HepG2 (cell line): ENCODE results near the gene ALG13. TPM values are rescaled to one million over a fixed set of nuclear protein-coding genes. Genes with fewer than 3 reads are reported as not detected.

Experiments
- ATAC-seq: fragments of 200-7000 bp; cut with Tn5 transposase; 3 replicates; pipeline ENCODE4 v1.9.1; 2020; ENCODE audit warnings: mild to moderate bottlenecking, moderate library complexity
- BruUV-seq: library from RNA; stranded (reverse); fragments of 400-500 nt; replicated peaks from 2 replicates; lab custom pipeline; 2021; lab: Mats Ljungman, UMichigan
- CTCF ChIA-PET: fragments of 300-600 bp; formaldehyde crosslinking; extraction: SDS; loops from one replicate; lab custom pipeline; 2021; ENCODE audit warnings: low total read pairs, inconsistent platforms, low intra/inter-chr PET ratio; lab: Yijun Ruan, JAX
- POLR2A ChIA-PET: fragments of 350-600 bp; sonication (Branson Sonifier 250); formaldehyde crosslinking; loops from one replicate; lab custom pipeline; 2020; ENCODE audit warnings: antibody characterized with exemption, inconsistent platforms; lab: Yijun Ruan, JAX
- DNase-seq: peaks from one replicate; pipeline ENCODE4 v3.0.0-alpha.2; 2015; ENCODE audit warnings: low spot score
- FAIRE-seq: peaks from 3 replicates; lab custom pipeline; 2011; peaks lifted over from hg19 to GRCh38; lab: Jason Lieb, UNC
- H2AFZ ChIP-seq: one replicate; pipeline ENCODE4 v1.6.1; 2011; ENCODE audit warnings: low read length, inconsistent platforms
- H3K27ac ChIP-seq: fragments of 300-600 bp; 3 replicates; pipeline ENCODE4 v1.8.0; 2011; ENCODE audit warnings: mixed run types, mild to moderate bottlenecking, mixed read lengths, low read length, inconsistent platforms; ENCODE audit not compliant: insufficient read depth; ENCODE audit errors: extremely low read length
- H3K27me3 ChIP-seq, 2 experiments: fragments of 200-600 bp in 1 of 2; 2 replicates in 1 of 2; 3 replicates in 1 of 2; pipeline versions ENCODE4 v1.6.0 to v1.8.0; 2011; ENCODE audit warnings: low read length in 2 of 2, mild to moderate bottlenecking in 2 of 2, moderate library complexity in 2 of 2, inconsistent platforms in 1 of 2; ENCODE audit not compliant: insufficient read depth in 2 of 2, control insufficient read depth in 1 of 2
- H3K36me3 ChIP-seq, 2 experiments: fragments of 200-600 bp in 1 of 2; replicated peaks in 1 of 2; 2 replicates in 1 of 2; 3 replicates in 1 of 2; pipeline versions ENCODE4 v1.5.1 to v1.8.0; 2011; ENCODE audit warnings: low read length in 2 of 2, inconsistent platforms in 1 of 2; ENCODE audit not compliant: insufficient read depth in 2 of 2, control insufficient read depth in 1 of 2
- H3K4me1 ChIP-seq: 2 replicates; pipeline ENCODE4 v1.5.1; 2012; ENCODE audit warnings: low read length, inconsistent platforms; ENCODE audit not compliant: insufficient read depth
- H3K4me2 ChIP-seq: 2 replicates; pipeline ENCODE4 v1.6.0; 2011; ENCODE audit warnings: low read depth, low read length, inconsistent platforms
- H3K4me3 ChIP-seq, 3 experiments: fragments of 200-600 bp in 1 of 3; sonication (generic), shearing (Covaris generic) in 1 of 3; replicated peaks in 1 of 3; 2 replicates each; pipeline ENCODE4 v1.5.1; 2011 to 2016; ENCODE audit warnings: low read length in 3 of 3, inconsistent platforms in 2 of 3, low read depth in 2 of 3, mild to moderate bottlenecking in 2 of 3, control low read depth in 1 of 3, mixed read lengths in 1 of 3; ENCODE audit not compliant: insufficient read depth in 1 of 3
- H3K79me2 ChIP-seq: one replicate; pipeline ENCODE4 v1.6.1; 2011; ENCODE audit warnings: low read length, inconsistent platforms; ENCODE audit not compliant: insufficient read depth
- H3K9ac ChIP-seq: 2 replicates; pipeline ENCODE4 v1.6.0; 2011; ENCODE audit warnings: mild to moderate bottlenecking, low read depth, low read length, inconsistent platforms; ENCODE audit not compliant: insufficient read depth
- H3K9me3 ChIP-seq: 2 replicates; pipeline ENCODE4 v1.5.1; 2012; ENCODE audit warnings: mild to moderate bottlenecking, low read length
- H4K20me1 ChIP-seq: 2 replicates; pipeline ENCODE4 v1.6.0; 2011; ENCODE audit warnings: inconsistent platforms, mild to moderate bottlenecking, low read length, moderate library complexity; ENCODE audit not compliant: insufficient read depth
- CBX1 ChIP-seq: IDR thresholded peaks from one replicate; pipeline ENCODE4 v1.6.1; 2016; ENCODE audit warnings: antibody characterized with exemption, low read depth
- CEBPB ChIP-seq: IDR thresholded peaks from 2 replicates; pipeline ENCODE4 v1.6.1; 2011; ENCODE audit warnings: low read depth, low read length, improper control_type of control experiment, borderline replicate concordance
- FOXP1 ChIP-seq, 2 experiments: fragments of 450-650 bp in 1 of 2; IDR thresholded peaks; 2 replicates each; pipeline ENCODE4 v1.6.1; 2017 to 2018; ENCODE audit warnings: antibody characterized with exemption in 1 of 2
- KLF15 ChIP-seq: sonication (generic); formaldehyde crosslinking; IDR thresholded peaks from 2 replicates; pipeline ENCODE4 v1.8.1; 2023; ENCODE audit warnings: borderline replicate concordance, mild to moderate bottlenecking, inconsistent platforms, missing genetic modification reagents, mixed read lengths
- MAFG ChIP-seq: sonication (generic); formaldehyde crosslinking; IDR thresholded peaks from 2 replicates; pipeline ENCODE4 v1.5.1; 2020; ENCODE audit warnings: mild to moderate bottlenecking, missing genetic modification reagents
- PAWR ChIP-seq: sonication (generic); formaldehyde crosslinking; IDR thresholded peaks from 2 replicates; pipeline ENCODE4 v1.4.0; 2020; ENCODE audit warnings: missing genetic modification reagents, mild to moderate bottlenecking, borderline replicate concordance
- POLR2G ChIP-seq: fragments of 200-400 bp; formaldehyde crosslinking; IDR thresholded peaks from 2 replicates; pipeline ENCODE4 v1.6.1; 2018; ENCODE audit warnings: mild to moderate bottlenecking, low read depth, low read length, moderate library complexity
- TEAD2 ChIP-seq: sonication (generic); formaldehyde crosslinking; IDR thresholded peaks from 2 replicates; pipeline ENCODE4 v1.9.0; 2021; ENCODE audit warnings: missing genetic modification reagents
- ZNF260 ChIP-seq: sonication (generic); formaldehyde crosslinking; IDR thresholded peaks from 2 replicates; pipeline ENCODE4 v1.4.0; 2020; ENCODE audit warnings: missing genetic modification reagents, low read depth, mild to moderate bottlenecking, borderline replicate concordance
- WGBS: methylation state at CpG from one replicate; pipeline ENCODE4 v1.1.6; 2017; ENCODE audit warnings: low lambda C conversion rate; 5-methylcytosine and 5-hydroxymethylcytosine counted together
- in situ Hi-C: cut with HindIII; loops from 2 replicates; pipeline ENCODE4 v1.10.0; 2017; ENCODE audit warnings: low pct_unique_long_range_greater_than_20kb; ENCODE audit not compliant: extremely low pct_ligation_motif_present
- intact Hi-C: fragments of 100-400 bp; cut with micrococcal nuclease; formaldehyde crosslinking; loops from one replicate; pipeline ENCODE4 v1.10.0; 2022; ENCODE audit not compliant: unreplicated experiment
- polyA plus RNA-seq, 8 experiments: library from polyadenylated mRNA; depleted of rRNA in 3 of 8; stranded (reverse) in 7 of 8; unstranded in 1 of 8; fragments of >200 nt; fragmentation: Illumina TruSeq in 4 of 8; extraction: Trizol in 4 of 8; gene quantifications; 2 replicates each; pipeline versions ENCODE4 v1.2.1 to v1.2.3, GENCODE V29; 2011 to 2016; ENCODE audit warnings: low read depth in 4 of 8, missing spikeins in 1 of 8, mixed read lengths in 1 of 8; ENCODE audit not compliant: insufficient read depth in 1 of 8
- total RNA-seq, 5 experiments: library from RNA; depleted of rRNA; stranded (reverse); fragments of >200 nt; fragmentation: Illumina TruSeq; extraction: Trizol; gene quantifications; 2 replicates each; pipeline ENCODE4 v1.2.3, GENCODE V29; 2016; ENCODE audit warnings: low read depth in 1 of 5
- TF ChIP-seq, protein P1 (sequence below): sonication (generic); formaldehyde crosslinking; IDR thresholded peaks from 2 replicates; pipeline ENCODE4 v1.4.0; 2020; ENCODE audit warnings: missing genetic modification reagents, borderline replicate concordance

Gene ALG13
- total and polyA plus RNA-seq, 2 of the 13 experiments (the other 11 are each of a cell fraction or from before 2014, with no cell fraction given) = 31.2 to 65.5 TPM

DNA sequence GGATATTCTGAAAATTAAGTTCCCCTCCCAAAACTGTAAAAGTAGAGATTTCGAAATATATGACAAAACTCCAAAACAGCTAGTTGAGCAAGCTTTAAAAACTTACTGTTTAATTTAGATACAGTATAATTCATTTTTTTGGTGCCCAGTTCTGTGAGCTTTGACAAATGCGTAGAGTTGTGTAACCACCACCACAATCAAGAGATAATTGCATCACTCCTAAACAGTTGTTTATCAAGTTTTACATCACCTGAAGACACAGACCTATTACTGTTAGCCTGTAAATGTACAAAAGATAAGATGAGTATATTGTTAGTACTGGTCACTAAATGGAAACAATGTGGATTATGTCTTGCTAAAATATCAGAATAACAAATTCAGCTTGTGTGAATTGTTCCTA lies 62.3 kb downstream of the ALG13 start:
- intact Hi-C loops = no loop called here
- BruUV-seq = no TSS peak
- POLR2A ChIA-PET = no interaction called here

DNA sequence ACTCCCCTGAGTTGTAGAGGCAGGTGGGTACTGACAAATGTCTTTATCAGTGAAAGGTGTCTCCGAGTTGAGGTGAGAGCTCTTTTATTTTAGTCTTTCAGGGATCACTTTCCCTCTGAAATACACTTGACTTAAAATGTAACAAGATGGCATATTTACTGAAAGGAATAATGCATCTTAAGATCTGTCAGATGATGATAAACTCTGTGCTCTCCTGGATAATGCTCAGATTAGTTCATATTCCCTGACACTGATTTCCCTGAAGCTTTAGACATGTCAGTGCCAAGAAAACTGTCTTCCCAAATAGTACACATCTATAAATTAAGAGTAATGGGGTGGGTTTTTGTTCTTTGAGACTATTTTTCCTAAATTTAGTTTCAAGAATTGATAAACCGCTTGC lies 75.5 kb downstream of the ALG13 start:
- H3K27ac ChIP-seq = no peak overlapping the region
- no peak overlapping the region for H3K9ac ChIP-seq
- intact Hi-C loops = no loop called here
- ATAC-seq = no peak
- no peaks in the 10 kb centered on the region for H4K20me1 ChIP-seq
- no peak overlapping the region for H2AFZ ChIP-seq
- ChIA-PET CTCF (no interaction called here), POLR2A (no interaction called here)
- FAIRE-seq = no peak
- WGBS = 83% methylated on average over 2 of the region's 2 CpGs
- DNase-seq = no peak
- no peaks in the 10 kb centered on the region for H3K27me3 ChIP-seq
- H3K36me3 ChIP-seq = no peaks in the 10 kb centered on the region
- no peaks in the 10 kb centered on the region for H3K4me1 ChIP-seq
- no TSS peak for BruUV-seq
- H3K9me3 ChIP-seq = no peaks in the 10 kb centered on the region
- no peaks in the 10 kb centered on the region for H3K79me2 ChIP-seq
- TF ChIP-seq MAFG (CRISPR knock-in tag) = no peak
- TF ChIP-seq PAWR = no peak
- no peak for TF ChIP-seq FOXP1 (IDR thresholded peaks at IDR 0.05)
- TF ChIP-seq FOXP1 (CRISPR knock-in tag; IDR thresholded peaks at IDR 0.05) = no peak
- TF ChIP-seq ZNF260 (CRISPR knock-in tag) = no peak
- TF ChIP-seq, protein P1, sequence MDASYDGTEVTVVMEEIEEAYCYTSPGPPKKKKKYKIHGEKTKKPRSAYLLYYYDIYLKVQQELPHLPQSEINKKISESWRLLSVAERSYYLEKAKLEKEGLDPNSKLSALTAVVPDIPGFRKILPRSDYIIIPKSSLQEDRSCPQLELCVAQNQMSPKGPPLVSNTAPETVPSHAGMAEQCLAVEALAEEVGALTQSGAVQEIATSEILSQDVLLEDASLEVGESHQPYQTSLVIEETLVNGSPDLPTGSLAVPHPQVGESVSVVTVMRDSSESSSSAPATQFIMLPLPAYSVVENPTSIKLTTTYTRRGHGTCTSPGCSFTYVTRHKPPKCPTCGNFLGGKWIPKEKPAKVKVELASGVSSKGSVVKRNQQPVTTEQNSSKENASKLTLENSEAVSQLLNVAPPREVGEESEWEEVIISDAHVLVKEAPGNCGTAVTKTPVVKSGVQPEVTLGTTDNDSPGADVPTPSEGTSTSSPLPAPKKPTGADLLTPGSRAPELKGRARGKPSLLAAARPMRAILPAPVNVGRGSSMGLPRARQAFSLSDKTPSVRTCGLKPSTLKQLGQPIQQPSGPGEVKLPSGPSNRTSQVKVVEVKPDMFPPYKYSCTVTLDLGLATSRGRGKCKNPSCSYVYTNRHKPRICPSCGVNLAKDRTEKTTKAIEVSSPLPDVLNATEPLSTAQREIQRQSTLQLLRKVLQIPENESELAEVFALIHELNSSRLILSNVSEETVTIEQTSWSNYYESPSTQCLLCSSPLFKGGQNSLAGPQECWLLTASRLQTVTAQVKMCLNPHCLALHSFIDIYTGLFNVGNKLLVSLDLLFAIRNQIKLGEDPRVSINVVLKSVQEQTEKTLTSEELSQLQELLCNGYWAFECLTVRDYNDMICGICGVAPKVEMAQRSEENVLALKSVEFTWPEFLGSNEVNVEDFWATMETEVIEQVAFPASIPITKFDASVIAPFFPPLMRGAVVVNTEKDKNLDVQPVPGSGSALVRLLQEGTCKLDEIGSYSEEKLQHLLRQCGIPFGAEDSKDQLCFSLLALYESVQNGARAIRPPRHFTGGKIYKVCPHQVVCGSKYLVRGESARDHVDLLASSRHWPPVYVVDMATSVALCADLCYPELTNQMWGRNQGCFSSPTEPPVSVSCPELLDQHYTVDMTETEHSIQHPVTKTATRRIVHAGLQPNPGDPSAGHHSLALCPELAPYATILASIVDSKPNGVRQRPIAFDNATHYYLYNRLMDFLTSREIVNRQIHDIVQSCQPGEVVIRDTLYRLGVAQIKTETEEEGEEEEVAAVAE (CRISPR knock-in tag) = no peak
- no peak overlapping the region for H3K4me2 ChIP-seq
- no peak overlapping the region for H3K4me3 ChIP-seq
- in situ Hi-C loops = no loop called here

More for the DNA sequence above, 62.3 kb downstream of the ALG13 start:
- no peaks in the 10 kb centered on the region for H3K4me1 ChIP-seq
- no peak overlapping the region for H3K4me2 ChIP-seq
- no peaks in the 10 kb centered on the region for H3K36me3 ChIP-seq
- no peaks in the 10 kb centered on the region for H3K27me3 ChIP-seq
- H4K20me1 ChIP-seq = no peaks in the 10 kb centered on the region
- no peak for ATAC-seq
- WGBS = 94% methylated on average over 2 of the region's 2 CpGs
- H3K9me3 ChIP-seq = no peaks in the 10 kb centered on the region
- in situ Hi-C loops = no loop called here
- CTCF ChIA-PET = no interaction called here
- H2AFZ ChIP-seq = no peak overlapping the region
- no peaks in the 10 kb centered on the region for H3K79me2 ChIP-seq
- DNase-seq = no peak
- no peak for TF ChIP-seq POLR2G
- 0 out of 2 replicates have a peak, but pooled peaks have one; percentile 0 for TF ChIP-seq CEBPB
- no peak for TF ChIP-seq TEAD2 (CRISPR knock-in tag)
- TF ChIP-seq KLF15 (CRISPR knock-in tag) = no peak
- no peak for TF ChIP-seq CBX1
- H3K27ac ChIP-seq = no peak overlapping the region
- H3K9ac ChIP-seq = no peak overlapping the region
- no peak for FAIRE-seq
- no peak overlapping the region for H3K4me3 ChIP-seq
